GM23338 (cell line): ENCODE measurements around the gene PTPN21. TPM values are rescaled to one million over a fixed set of nuclear protein-coding genes. Genes with fewer than 3 reads are reported as not detected.

Source experiments
- ATAC-seq: fragments of 200-7000 bp; cut with Tn5 transposase; 3 replicates; pipeline ENCODE4 v1.9.1; 2020
- DNase-seq: peaks from one replicate; pipeline ENCODE4 v3.0.0-alpha.2; 2015; ENCODE audit warnings: low spot score
- H2AFZ ChIP-seq: fragments of 200-600 bp; sonication (generic); 2 replicates; pipeline ENCODE4 v1.8.0; 2016; ENCODE audit warnings: antibody characterized with exemption, mild to moderate bottlenecking, moderate library complexity
- H3F3A ChIP-seq: fragments of 200-600 bp; sonication (generic); replicated peaks from 2 replicates; pipeline ENCODE4 v1.8.0; 2017; ENCODE audit warnings: antibody characterized with exemption, mixed run types, low read depth
- H3K27ac ChIP-seq: fragments of 200-600 bp; sonication (generic); 2 replicates; pipeline ENCODE4 v1.6.1; 2016; ENCODE audit warnings: low read depth
- H3K27me3 ChIP-seq: fragments of 200-600 bp; sonication (generic); 2 replicates; pipeline ENCODE4 v1.8.0; 2016; ENCODE audit warnings: mild to moderate bottlenecking, mixed run types, moderate library complexity; ENCODE audit not compliant: insufficient read depth
- H3K36me3 ChIP-seq: fragments of 200-600 bp; sonication (generic); 2 replicates; pipeline ENCODE4 v1.8.0; 2016; ENCODE audit warnings: mild to moderate bottlenecking; ENCODE audit not compliant: insufficient read depth
- H3K4me1 ChIP-seq: fragments of 200-600 bp; sonication (generic); 2 replicates; pipeline ENCODE4 v1.8.0; 2016; ENCODE audit warnings: mild to moderate bottlenecking, moderate library complexity; ENCODE audit not compliant: insufficient read depth
- H3K4me2 ChIP-seq: fragments of 200-600 bp; sonication (generic); 2 replicates; pipeline ENCODE4 v1.7.1; 2017; ENCODE audit warnings: mixed run types
- H3K4me3 ChIP-seq: fragments of 200-600 bp; sonication (generic); 2 replicates; pipeline ENCODE4 v1.6.1; 2016; ENCODE audit warnings: mixed run types
- H3K79me2 ChIP-seq: fragments of 200-600 bp; sonication (generic); replicated peaks from 2 replicates; pipeline ENCODE4 v1.8.0; 2017; ENCODE audit warnings: mild to moderate bottlenecking; ENCODE audit not compliant: insufficient read depth
- H3K9me2 ChIP-seq: fragments of 200-600 bp; sonication (generic); 2 replicates; pipeline ENCODE4 v1.8.0; 2017; ENCODE audit not compliant: insufficient read depth
- H4K20me1 ChIP-seq: fragments of 200-600 bp; sonication (generic); replicated peaks from 2 replicates; pipeline ENCODE4 v1.8.0; 2017; ENCODE audit warnings: mild to moderate bottlenecking; ENCODE audit not compliant: insufficient read depth
- H3K27ac Mint-ChIP-seq: 2 replicates; pipeline ENCODE4 v1.8.0; 2020; ENCODE audit warnings: inconsistent platforms, mild to moderate bottlenecking, moderate library complexity, mixed read lengths
- H3K27me3 Mint-ChIP-seq: 3 replicates; pipeline ENCODE4 v1.8.0; 2022; ENCODE audit warnings: low read depth, mild to moderate bottlenecking, moderate library complexity, mixed read lengths, inconsistent platforms; ENCODE audit not compliant: insufficient read depth, poor library complexity
- H3K36me3 Mint-ChIP-seq: 3 replicates; pipeline ENCODE4 v1.8.0; 2021; ENCODE audit warnings: low read depth, mild to moderate bottlenecking, inconsistent platforms, moderate library complexity, mixed read lengths
- H3K4me1 Mint-ChIP-seq: 3 replicates; pipeline ENCODE4 v1.8.0; 2020; ENCODE audit warnings: mild to moderate bottlenecking, inconsistent platforms, mixed read lengths
- H3K4me3 Mint-ChIP-seq: 3 replicates; pipeline ENCODE4 v1.8.0; 2021; ENCODE audit warnings: moderate library complexity, mild to moderate bottlenecking, inconsistent platforms, mixed read lengths
- H3K9me3 Mint-ChIP-seq: 3 replicates; pipeline ENCODE4 v1.8.0; 2020; ENCODE audit warnings: moderate library complexity, mild to moderate bottlenecking, inconsistent platforms, mixed read lengths
- CREB1 ChIP-seq: fragments of 250-450 bp; sonication (Bioruptor Pico); IDR thresholded peaks from 2 replicates; pipeline ENCODE4 v1.5.0; 2020; ENCODE audit warnings: low read depth, mild to moderate bottlenecking, moderate library complexity
- CTCF ChIP-seq, 2 experiments: fragments of 200-600 bp in 1 of 2; sonication (generic) in 1 of 2; conservative IDR thresholded peaks; 2 replicates each; pipeline versions ENCODE4 v1.5.1 to v1.6.1; 2016 to 2017; ENCODE audit warnings: antibody characterized with exemption in 2 of 2, low read depth in 2 of 2, mild to moderate bottlenecking in 2 of 2, moderate library complexity in 1 of 2
- ETS1 ChIP-seq: IDR thresholded peaks from 2 replicates; pipeline ENCODE4 v1.6.1; 2016; ENCODE audit warnings: antibody characterized with exemption
- EZH2phosphoT487 ChIP-seq: fragments of 200-600 bp; sonication (generic); IDR thresholded peaks from one replicate; pipeline ENCODE4 v1.8.1; 2018; ENCODE audit warnings: antibody characterized with exemption; ENCODE audit not compliant: unreplicated experiment
- JUNB ChIP-seq: IDR thresholded peaks from one replicate; pipeline ENCODE4 v1.6.1; 2016; ENCODE audit warnings: antibody characterized with exemption; ENCODE audit not compliant: unreplicated experiment
- POLR2AphosphoS5 ChIP-seq: IDR thresholded peaks from 2 replicates; pipeline ENCODE4 v1.6.1; 2016; ENCODE audit warnings: antibody characterized with exemption, low read depth
- REST ChIP-seq: IDR thresholded peaks from one replicate; pipeline ENCODE4 v1.6.1; 2018; ENCODE audit warnings: antibody characterized with exemption; ENCODE audit not compliant: unreplicated experiment
- STAT1 ChIP-seq: IDR thresholded peaks from one replicate; pipeline ENCODE4 v1.6.1; 2016; ENCODE audit warnings: antibody characterized with exemption; ENCODE audit not compliant: unreplicated experiment
- ZNF114 ChIP-seq: fragments of 250-450 bp; sonication (Bioruptor Pico); IDR thresholded peaks from 2 replicates; pipeline ENCODE4 v1.5.0; 2020; ENCODE audit warnings: mild to moderate bottlenecking, moderate library complexity
- polyA plus RNA-seq: library from polyadenylated mRNA; unstranded; fragments of >200 nt; fragmentation: Nextera tagmentation; extraction: Ambion mirVana; gene quantifications from 2 replicates; pipeline ENCODE4 v1.2.1, GENCODE V29; 2016
- total RNA-seq: library from RNA; depleted of rRNA; stranded (reverse); fragments of >200 nt; shearing (Covaris generic); gene quantifications from 2 replicates; pipeline ENCODE4 v1.2.3, GENCODE V29; 2014

Gene PTPN21
- total and polyA plus RNA-seq, 2 experiments from 2014 or later, result 2.7 to 5.6 TPM

- TF ChIP-seq ETS1 (no peak), ZNF114 (no peak), POLR2AphosphoS5 (no peak), CREB1 (CRISPR knock-in tag) (no peak), REST (no peak), EZH2phosphoT487 (no peak), JUNB (no peak)
Measured at GRCh38 chr14:88502740-88503139, 52.1 kb downstream of the PTPN21 start (continued).

GRCh38 chr14:88500611-88501010 is 54.2 kb downstream of the PTPN21 start:
- Histone ChIP-seq H3F3A (no peaks in the 10 kb centered on the region), H3K27me3 (no peaks in the 10 kb centered on the region), H3K79me2 (no peaks in the 10 kb centered on the region), H3K36me3 (no peaks in the 10 kb centered on the region), H3K4me3 (no peak overlapping the region), H3K27ac (no peak overlapping the region), H3K4me1 (no peaks in the 10 kb centered on the region), H3K4me2 (no peak overlapping the region), H2AFZ (no peak overlapping the region), H4K20me1 (no peaks in the 10 kb centered on the region), H3K9me2 (no peaks in the 10 kb centered on the region)
- no peaks in the 10 kb centered on the region for H3K27me3 Mint-ChIP-seq
- peaks cover 3% of the 10 kb centered on the region; the same call in 1 of the 3 replicates for H3K36me3 Mint-ChIP-seq
- no peaks in the 10 kb centered on the region for H3K9me3 Mint-ChIP-seq
- no peak for DNase-seq
- H3K4me3 Mint-ChIP-seq, result no peak overlapping the region
- H3K27ac Mint-ChIP-seq, result no peak overlapping the region
- no peak for ATAC-seq
- H3K4me1 Mint-ChIP-seq, result peaks cover 2% of the 10 kb centered on the region; the same call in 2 of the 3 replicates
- TF ChIP-seq STAT1 (no peak), REST (no peak), CTCF (conservative IDR thresholded peaks at IDR 0.05; ENCODE audit: low read depth in 2 of 2) (no peak)
